AG04450 (cell line): Measurements from ENCODE around the gene CHMP4B. TPM values are rescaled to one million over a fixed set of nuclear protein-coding genes. Genes with fewer than 3 reads are reported as not detected.

Experiments used
- CTCF ChIA-PET: fragments of 300-600, 350-600 bp; formaldehyde crosslinking; extraction: SDS; loops from one replicate; lab custom pipeline; 2022; ENCODE audit warnings: antibody characterized with exemption, inconsistent platforms; lab: Charles Lee
- POLR2A ChIA-PET: fragments of 350-600 bp; formaldehyde crosslinking; extraction: SDS; loops from one replicate; lab custom pipeline; 2021; ENCODE audit warnings: antibody characterized with exemption, inconsistent platforms; lab: Yijun Ruan, JAX
- DNase-seq: peaks from one replicate; pipeline ENCODE4 v3.0.0-alpha.2; 2011; ENCODE audit warnings: low read depth, low spot score
- H3K27ac ChIP-seq: one replicate; pipeline ENCODE4 v1.5.1; 2012; ENCODE audit warnings: low read depth, low read length, control low read depth
- H3K27me3 ChIP-seq: one replicate; pipeline ENCODE4 v1.6.0; 2012; ENCODE audit warnings: low read length; ENCODE audit not compliant: control insufficient read depth, insufficient read depth
- H3K4me3 ChIP-seq: 2 replicates; pipeline ENCODE4 v1.5.1; 2011; ENCODE audit warnings: mild to moderate bottlenecking, low read depth, low read length, control low read depth
- H3K9me3 ChIP-seq: 2 replicates; pipeline ENCODE4 v1.5.1; 2012; ENCODE audit warnings: low read length; ENCODE audit not compliant: control insufficient read depth, insufficient read depth
- polyA plus RNA-seq: library from polyadenylated mRNA; depleted of rRNA; stranded (reverse); fragments of >200 nt; gene quantifications from 2 replicates; pipeline ENCODE4 v1.2.3, GENCODE V29; 2011; rRNA removed
- TF ChIP-seq, protein P1 (sequence below): IDR thresholded peaks from 2 replicates; pipeline ENCODE4 v1.5.1; 2011; ENCODE audit warnings: low read depth, low read length, control low read depth, inconsistent platforms

Gene CHMP4B
- polyA plus RNA-seq, 1 experiment: 97.4 TPM

DNA sequence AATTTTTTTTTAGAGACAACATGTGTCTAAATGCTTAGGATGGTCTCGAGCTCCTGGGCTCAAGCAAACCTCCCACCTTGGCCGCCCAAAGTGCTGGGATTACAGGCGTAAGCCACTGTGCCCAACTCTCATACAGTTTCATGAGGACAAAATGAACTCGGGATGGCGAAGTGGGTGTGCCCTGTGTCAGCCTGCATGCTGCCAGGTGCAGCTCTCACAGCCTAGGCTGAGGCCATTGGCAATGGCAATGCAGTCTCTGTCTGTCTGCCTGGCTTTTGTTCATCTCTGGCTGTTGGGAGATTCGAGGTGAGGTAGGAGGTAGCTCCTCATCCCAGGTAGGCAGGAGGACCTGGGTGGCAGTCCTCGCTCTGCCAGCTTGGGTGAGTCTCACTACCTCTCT is 88.0 kb downstream of the CHMP4B start:
- Histone ChIP-seq H3K4me3 (no peak overlapping the region), H3K9me3 (no peaks in the 10 kb centered on the region), H3K27me3 (peaks cover 12% of the 10 kb centered on the region), H3K27ac (no peak overlapping the region)
- DNase-seq: no peak
- TF ChIP-seq, protein P1, sequence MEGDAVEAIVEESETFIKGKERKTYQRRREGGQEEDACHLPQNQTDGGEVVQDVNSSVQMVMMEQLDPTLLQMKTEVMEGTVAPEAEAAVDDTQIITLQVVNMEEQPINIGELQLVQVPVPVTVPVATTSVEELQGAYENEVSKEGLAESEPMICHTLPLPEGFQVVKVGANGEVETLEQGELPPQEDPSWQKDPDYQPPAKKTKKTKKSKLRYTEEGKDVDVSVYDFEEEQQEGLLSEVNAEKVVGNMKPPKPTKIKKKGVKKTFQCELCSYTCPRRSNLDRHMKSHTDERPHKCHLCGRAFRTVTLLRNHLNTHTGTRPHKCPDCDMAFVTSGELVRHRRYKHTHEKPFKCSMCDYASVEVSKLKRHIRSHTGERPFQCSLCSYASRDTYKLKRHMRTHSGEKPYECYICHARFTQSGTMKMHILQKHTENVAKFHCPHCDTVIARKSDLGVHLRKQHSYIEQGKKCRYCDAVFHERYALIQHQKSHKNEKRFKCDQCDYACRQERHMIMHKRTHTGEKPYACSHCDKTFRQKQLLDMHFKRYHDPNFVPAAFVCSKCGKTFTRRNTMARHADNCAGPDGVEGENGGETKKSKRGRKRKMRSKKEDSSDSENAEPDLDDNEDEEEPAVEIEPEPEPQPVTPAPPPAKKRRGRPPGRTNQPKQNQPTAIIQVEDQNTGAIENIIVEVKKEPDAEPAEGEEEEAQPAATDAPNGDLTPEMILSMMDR: no peak
- POLR2A ChIA-PET: no interaction called here
- CTCF ChIA-PET: no interaction called here

DNA sequence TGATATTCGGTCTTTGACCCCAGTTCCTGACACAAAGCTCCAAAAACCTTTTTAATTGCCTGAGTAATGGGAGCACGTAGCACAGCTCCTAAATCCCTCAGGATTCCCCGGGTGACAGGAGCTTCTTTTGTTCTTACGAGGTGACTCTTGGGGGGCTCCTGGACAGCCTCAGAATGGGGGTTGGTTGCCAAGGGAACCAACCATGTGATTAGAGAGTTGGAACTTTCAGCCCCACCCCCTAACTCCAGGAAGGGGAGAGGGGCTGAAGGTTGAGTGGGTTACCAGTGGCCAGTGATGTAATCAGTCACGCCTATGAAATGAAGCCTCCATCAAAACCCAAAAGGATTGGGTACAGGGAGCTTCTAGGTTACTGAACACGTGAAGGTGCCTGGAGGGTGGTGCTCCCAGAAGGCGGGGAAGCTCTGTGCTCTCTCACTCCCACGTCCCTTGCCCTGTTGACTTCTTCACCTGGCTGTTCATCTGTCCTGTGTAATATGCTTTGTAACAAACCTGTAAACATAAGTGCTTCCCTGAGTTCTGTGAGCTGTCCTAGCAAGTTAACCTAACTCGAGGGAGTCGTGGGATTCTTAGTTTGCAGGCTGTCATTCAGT is 89.5 kb downstream of the CHMP4B start:
- Histone ChIP-seq H3K27ac (no peak overlapping the region), H3K4me3 (no peak overlapping the region), H3K27me3 (peaks cover 12% of the 10 kb centered on the region), H3K9me3 (no peaks in the 10 kb centered on the region)
- DNase-seq: no peak
- ChIA-PET CTCF (no interaction called here), POLR2A (no interaction called here)
- TF ChIP-seq, protein P1: no peak

DNA sequence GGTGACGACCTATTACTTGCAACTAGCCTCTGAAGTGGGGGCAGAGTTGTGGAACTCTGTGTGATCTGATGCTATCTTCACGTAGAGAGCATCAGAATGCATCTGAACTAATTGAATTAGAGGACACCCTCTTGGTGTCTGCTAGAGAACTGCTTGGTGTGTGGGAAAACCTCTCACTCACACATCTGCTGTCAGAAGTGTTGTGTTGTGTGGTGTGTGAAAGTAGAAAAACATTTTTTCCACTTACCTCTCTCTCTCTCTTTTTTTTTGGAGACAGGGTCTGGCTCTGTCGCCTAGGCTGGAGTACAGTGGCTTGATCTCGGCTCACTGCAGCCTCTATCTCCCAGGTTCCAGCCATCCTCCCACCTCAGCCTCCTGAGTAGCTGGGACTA is 90.0 kb downstream of the CHMP4B start:
- H3K9me3 ChIP-seq: no peaks in the 10 kb centered on the region
- TF ChIP-seq, protein P1: no peak
- H3K4me3 ChIP-seq: no peak overlapping the region
- H3K27me3 ChIP-seq: peaks cover 12% of the 10 kb centered on the region
- H3K27ac ChIP-seq: no peak overlapping the region
- ChIA-PET CTCF (no interaction called here), POLR2A (no interaction called here)
- no peak for DNase-seq

DNA sequence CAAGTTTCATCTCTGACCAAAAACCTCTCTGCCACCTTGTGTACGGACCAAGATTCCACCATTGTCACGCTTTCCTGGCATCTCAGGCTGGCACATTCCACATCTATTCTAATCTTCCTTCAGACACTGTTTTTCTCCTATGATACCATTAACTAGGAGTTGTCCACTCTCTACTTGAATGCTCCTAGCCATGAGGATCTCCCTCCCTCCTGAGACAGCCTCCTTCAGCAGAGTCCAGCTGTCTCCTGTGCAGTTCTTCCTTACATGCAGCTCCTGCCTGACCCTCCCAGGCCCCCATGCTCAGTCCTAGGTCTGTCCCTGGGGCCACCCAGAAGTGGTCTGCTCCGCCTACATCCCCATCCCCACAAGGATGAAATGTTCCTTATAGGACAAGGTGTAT is 90.9 kb downstream of the CHMP4B start:
- DNase-seq: no peak
- H3K4me3 ChIP-seq: no peak overlapping the region
- H3K9me3 ChIP-seq: no peaks in the 10 kb centered on the region
- H3K27ac ChIP-seq: no peak overlapping the region
- ChIA-PET POLR2A (no interaction called here), CTCF (interaction anchor here (0.7 kb wide), 1 partner anchor 14 kb away, joined by 5 read pairs; no protein-coding TSS in a partner anchor)
- H3K27me3 ChIP-seq: peaks cover 12% of the 10 kb centered on the region
- TF ChIP-seq, protein P1: no peak

Other genes starting within 250 kb of the CHMP4B start
- 0.09 and 0.14 TPM in 2 replicates for gene C20orf144, start 149.0 kb upstream of the CHMP4B start, polyA plus RNA-seq
- gene ACTL10, start 144.4 kb upstream of the CHMP4B start, polyA plus RNA-seq: 0.31 and 0.41 TPM in 2 replicates
- gene NECAB3, start 136.9 kb upstream of the CHMP4B start, polyA plus RNA-seq: 11.7 and 15.7 TPM in 2 replicates
- 2.6 and 3.0 TPM in 2 replicates for gene E2F1, start 125.0 kb upstream of the CHMP4B start, polyA plus RNA-seq
- 5.9 and 6.0 TPM in 2 replicates for gene PXMP4, start 91.0 kb upstream of the CHMP4B start, polyA plus RNA-seq
- gene ZNF341, start 79.4 kb upstream of the CHMP4B start, polyA plus RNA-seq: 1.5 and 1.6 TPM in 2 replicates
- gene RALY, start 182.6 kb downstream of the CHMP4B start, polyA plus RNA-seq: 79.2 and 106 TPM in 2 replicates